B cell (primary cell): Measurements from ENCODE around the gene MISP3. TPM values are rescaled to one million over a fixed set of nuclear protein-coding genes. Genes with fewer than 3 reads are reported as not detected.

Experiments used
- ATAC-seq: fragments of 200-7000 bp; cut with Tn5 transposase; one replicate; pipeline ENCODE4 v1.10.0; 2021; ENCODE audit warnings: low read depth, mild to moderate bottlenecking, moderate number of reproducible peaks, moderate library complexity
- CTCF ChIA-PET: fragments of 350-600 bp; sonication (Branson Sonifier 250); formaldehyde crosslinking; loops from one replicate; lab custom pipeline; 2021; ENCODE audit warnings: antibody characterized with exemption, inconsistent platforms; lab: Charles Lee
- POLR2A ChIA-PET: fragments of 350-600 bp; sonication (Branson Sonifier 250); formaldehyde crosslinking; loops from one replicate; lab custom pipeline; 2021; ENCODE audit warnings: antibody characterized with exemption; lab: Charles Lee
- DNase-seq: peaks from one replicate; pipeline ENCODE4 v3.0.0; 2013
- H2AFZ ChIP-seq: 2 replicates; pipeline ENCODE4 v1.6.1; 2012; ENCODE audit warnings: mild to moderate bottlenecking, low read depth, low read length; ENCODE audit not compliant: insufficient read depth, poor library complexity, severe bottlenecking
- H3K27ac ChIP-seq, 2 donors: 1 replicate in 1 of 2; 2 replicates in 1 of 2; pipeline ENCODE4 v1.5.1; 2012 to 2013; ENCODE audit warnings: low read length in 2 of 2, mild to moderate bottlenecking in 2 of 2, moderate library complexity in 1 of 2
- H3K27me3 ChIP-seq, 4 experiments: fragments of 200-600 bp in 1 of 4; sonication (generic) in 1 of 4; replicated peaks in 1 of 4; 1 replicate in 2 of 4; 2 replicates in 2 of 4; pipeline versions ENCODE4 v1.6.1 to v1.7.0; 2013 to 2016; ENCODE audit warnings: low read length in 3 of 4, mild to moderate bottlenecking in 2 of 4, mixed read lengths in 1 of 4, moderate library complexity in 1 of 4; ENCODE audit not compliant: insufficient read depth in 4 of 4, control insufficient read depth in 3 of 4; ENCODE audit errors: control extremely low read depth in 1 of 4
- H3K36me3 ChIP-seq, 2 experiments: replicated peaks in 1 of 2; 1 replicate in 1 of 2; 2 replicates in 1 of 2; pipeline versions ENCODE4 v1.6.1 to v1.7.1; 2013; ENCODE audit warnings: low read length in 1 of 2; ENCODE audit not compliant: insufficient read depth in 2 of 2, control insufficient read depth in 1 of 2; ENCODE audit errors: control extremely low read depth in 1 of 2, extremely low read depth in 1 of 2
- H3K4me1 ChIP-seq, 2 donors: fragments of 200-600 bp in 1 of 2; sonication (generic) in 1 of 2; 1 replicate in 1 of 2; 2 replicates in 1 of 2; pipeline versions ENCODE4 v1.5.1 to v1.6.1; 2013 to 2017; ENCODE audit warnings: low read length in 2 of 2; ENCODE audit not compliant: control insufficient read depth in 2 of 2, insufficient read depth in 2 of 2
- H3K4me2 ChIP-seq: replicated peaks from 2 replicates; pipeline ENCODE3; 2012; ENCODE audit warnings: mild to moderate bottlenecking, low read depth, low read length; ENCODE audit not compliant: poor library complexity, severe bottlenecking
- H3K4me3 ChIP-seq, 5 experiments: fragments of 200-600 bp in 1 of 5; sonication (generic) in 1 of 5; 1 replicate in 3 of 5; 2 replicates in 2 of 5; pipeline versions ENCODE4 v1.5.1 to v1.7.0; 2011 to 2016; ENCODE audit warnings: low read length in 4 of 5, mild to moderate bottlenecking in 4 of 5, low read depth in 2 of 5, control low read depth in 1 of 5, moderate library complexity in 1 of 5; ENCODE audit not compliant: insufficient read depth in 1 of 5; ENCODE audit errors: control extremely low read depth in 1 of 5, extremely low read depth in 1 of 5
- H3K79me2 ChIP-seq: fragments of 200-600 bp; sonication (generic); one replicate; pipeline ENCODE4 v1.6.0; 2016; ENCODE audit warnings: low read length; ENCODE audit not compliant: control insufficient read depth, insufficient read depth
- H3K9ac ChIP-seq: fragments of 200-600 bp; sonication (generic); 2 replicates; pipeline ENCODE4 v1.6.1; 2017; ENCODE audit warnings: mild to moderate bottlenecking, low read length, moderate library complexity
- H3K9me3 ChIP-seq, 3 donors: one replicate each; pipeline versions ENCODE4 v1.6.1 to v1.7.1; 2013; ENCODE audit warnings: low read length in 2 of 3; ENCODE audit not compliant: control insufficient read depth in 2 of 3, insufficient read depth in 1 of 3; ENCODE audit errors: control extremely low read depth in 1 of 3
- H4K20me1 ChIP-seq: 2 replicates; pipeline ENCODE4 v1.6.0; 2012; ENCODE audit warnings: mild to moderate bottlenecking, low read length; ENCODE audit not compliant: insufficient read depth, control insufficient read depth, poor library complexity, severe bottlenecking
- H3K27ac Mint-ChIP-seq: one replicate; pipeline ENCODE4 v1.8.0; 2021; ENCODE audit warnings: mixed read lengths
- H3K27me3 Mint-ChIP-seq: one replicate; pipeline ENCODE4 v1.8.0; 2021; ENCODE audit warnings: mixed read lengths
- H3K4me1 Mint-ChIP-seq: one replicate; pipeline ENCODE4 v1.8.0; 2021; ENCODE audit warnings: mixed read lengths
- H3K4me3 Mint-ChIP-seq: one replicate; pipeline ENCODE4 v1.8.0; 2021; ENCODE audit warnings: mixed read lengths
- H3K9me3 Mint-ChIP-seq: one replicate; pipeline ENCODE4 v1.8.0; 2022; ENCODE audit warnings: mixed read lengths; ENCODE audit not compliant: insufficient read depth
- EZH2 ChIP-seq: IDR thresholded peaks from 2 replicates; pipeline ENCODE4 v1.6.1; 2012; ENCODE audit warnings: borderline replicate concordance, low read depth, mild to moderate bottlenecking, moderate library complexity, low read length; ENCODE audit not compliant: insufficient read depth, poor library complexity, severe bottlenecking
- WGBS: methylation state at CpG from one replicate; pipeline ENCODE4 v1.1.5; 2013; ENCODE audit warnings: missing lambda C conversion rate; ENCODE audit not compliant: insufficient coverage; 5-methylcytosine and 5-hydroxymethylcytosine counted together
- intact Hi-C: fragments of 100-400 bp; cut with micrococcal nuclease; formaldehyde crosslinking; loops from one replicate; pipeline ENCODE4 v1.10.0; 2022
- polyA plus RNA-seq: library from polyadenylated mRNA; depleted of rRNA; stranded (reverse); fragments of >200 nt; gene quantifications from 2 replicates; pipeline ENCODE4 v1.2.3, GENCODE V29; 2012
- total RNA-seq, 2 donors: library from RNA; stranded (reverse); fragments of 120-200 nt in 1 of 2; gene quantifications; 1 replicate in 1 of 2; 2 replicates in 1 of 2; pipeline versions ENCODE4 v1.2.3 to v1.2.4, GENCODE V29; 2013 to 2022
- TF ChIP-seq, protein P1 (sequence below): fragments of 200-600 bp; IDR thresholded peaks from one replicate; pipeline ENCODE4 v1.8.0; 2022; ENCODE audit warnings: antibody characterized with exemption, mild to moderate bottlenecking

Gene MISP3
- total and polyA plus RNA-seq, 2 donors (not counting 1 experiment from before 2014, with no cell fraction given): 0.34 TPM

DNA sequence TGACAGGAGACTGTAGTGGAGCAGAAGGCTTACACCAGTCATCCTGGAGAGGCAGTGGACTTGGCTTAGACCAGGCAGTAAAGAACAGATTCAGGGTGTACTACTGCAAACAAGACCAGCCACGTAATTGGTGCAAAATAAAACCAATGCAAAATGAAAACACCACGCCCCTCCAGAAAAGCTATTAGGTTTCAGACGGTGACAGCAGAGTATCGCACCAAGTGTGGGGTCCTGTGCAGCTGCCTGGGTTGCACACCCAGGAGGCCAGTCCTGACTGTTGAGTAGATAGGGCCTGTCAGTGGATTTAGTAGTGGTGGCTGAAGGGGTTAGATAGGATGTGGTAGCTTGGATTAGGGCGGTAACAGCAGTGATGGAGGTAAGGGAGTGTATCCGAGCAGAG is 50.3 kb downstream of the MISP3 start:
- WGBS: 94% methylated on average over 4 of the region's 6 CpGs

More for the DNA sequence above, 50.3 kb downstream of the MISP3 start:
- Histone ChIP-seq H3K4me2 (no peak overlapping the region), H3K9me3 (no peaks in the 10 kb centered on the region), H3K79me2 (no peaks in the 10 kb centered on the region), H4K20me1 (no peaks in the 10 kb centered on the region), H3K36me3 (no peaks in the 10 kb centered on the region), H2AFZ (no peak overlapping the region), H3K27ac (no peak overlapping the region), H3K27me3 (no peaks in the 10 kb centered on the region), H3K4me3 (no peak overlapping the region), H3K9ac (no peak overlapping the region), H3K4me1 (peaks cover 8 to 11% of the 10 kb centered on the region in 2 donors)
- no peaks in the 10 kb centered on the region for H3K27me3 Mint-ChIP-seq
- CTCF ChIA-PET: interaction anchor here (0.7 to 1.5 kb wide), 2 partner anchors 14 to 28 kb away, joined by 6 to 9 read pairs; partner anchors contain the start of gene ASF1B
- intact Hi-C loops: no loop called here
- TF ChIP-seq, protein P1, sequence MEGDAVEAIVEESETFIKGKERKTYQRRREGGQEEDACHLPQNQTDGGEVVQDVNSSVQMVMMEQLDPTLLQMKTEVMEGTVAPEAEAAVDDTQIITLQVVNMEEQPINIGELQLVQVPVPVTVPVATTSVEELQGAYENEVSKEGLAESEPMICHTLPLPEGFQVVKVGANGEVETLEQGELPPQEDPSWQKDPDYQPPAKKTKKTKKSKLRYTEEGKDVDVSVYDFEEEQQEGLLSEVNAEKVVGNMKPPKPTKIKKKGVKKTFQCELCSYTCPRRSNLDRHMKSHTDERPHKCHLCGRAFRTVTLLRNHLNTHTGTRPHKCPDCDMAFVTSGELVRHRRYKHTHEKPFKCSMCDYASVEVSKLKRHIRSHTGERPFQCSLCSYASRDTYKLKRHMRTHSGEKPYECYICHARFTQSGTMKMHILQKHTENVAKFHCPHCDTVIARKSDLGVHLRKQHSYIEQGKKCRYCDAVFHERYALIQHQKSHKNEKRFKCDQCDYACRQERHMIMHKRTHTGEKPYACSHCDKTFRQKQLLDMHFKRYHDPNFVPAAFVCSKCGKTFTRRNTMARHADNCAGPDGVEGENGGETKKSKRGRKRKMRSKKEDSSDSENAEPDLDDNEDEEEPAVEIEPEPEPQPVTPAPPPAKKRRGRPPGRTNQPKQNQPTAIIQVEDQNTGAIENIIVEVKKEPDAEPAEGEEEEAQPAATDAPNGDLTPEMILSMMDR: no peak
- TF ChIP-seq EZH2: no peak
- H3K4me3 Mint-ChIP-seq: no peak overlapping the region
- H3K27ac Mint-ChIP-seq: no peak overlapping the region
- H3K4me1 Mint-ChIP-seq: peaks cover 8% of the 10 kb centered on the region
- ATAC-seq: no peak
- no peak for DNase-seq
- no peaks in the 10 kb centered on the region for H3K9me3 Mint-ChIP-seq
- POLR2A ChIA-PET: interaction anchor here (0.7 kb wide), 1 partner anchor 50 kb away, joined by 8 read pairs; no protein-coding TSS in a partner anchor

Other genes starting within 250 kb of the MISP3 start
- not detected in 2 replicates for gene NANOS3, start 195.7 kb upstream of the MISP3 start, total RNA-seq
- 0.49 TPM in 1 of 2 replicates, not detected in the other for gene NANOS3, start 195.7 kb upstream of the MISP3 start, polyA plus RNA-seq
- gene BRME1, start 166.7 kb upstream of the MISP3 start, total RNA-seq: 1.7 and 2.4 TPM in 2 replicates
- 1.1 and 1.8 TPM in 2 replicates for gene BRME1, start 166.7 kb upstream of the MISP3 start, polyA plus RNA-seq
- gene CC2D1A, start 166.6 kb upstream of the MISP3 start, total RNA-seq: 47.1 and 47.2 TPM in 2 replicates
- 28.9 and 34.3 TPM in 2 replicates for gene CC2D1A, start 166.6 kb upstream of the MISP3 start, polyA plus RNA-seq
- not detected in 2 replicates for gene PODNL1, start 134.4 kb upstream of the MISP3 start, total RNA-seq
- gene PODNL1, start 134.4 kb upstream of the MISP3 start, polyA plus RNA-seq: 0.13 TPM in 1 of 2 replicates, not detected in the other
- 115 and 116 TPM in 2 replicates for gene DCAF15, start 120.3 kb upstream of the MISP3 start, total RNA-seq
- gene DCAF15, start 120.3 kb upstream of the MISP3 start, polyA plus RNA-seq: 157 and 160 TPM in 2 replicates
- gene RFX1, start 66.5 kb upstream of the MISP3 start, total RNA-seq: 33.3 and 33.9 TPM in 2 replicates
- gene RFX1, start 66.5 kb upstream of the MISP3 start, polyA plus RNA-seq: 9.2 and 10.9 TPM in 2 replicates
- gene RLN3, start 44.6 kb upstream of the MISP3 start, total RNA-seq: not detected in 2 replicates
- gene RLN3, start 44.6 kb upstream of the MISP3 start, polyA plus RNA-seq: 0.42 TPM in 1 of 2 replicates, not detected in the other
- gene IL27RA, start 41.0 kb upstream of the MISP3 start, total RNA-seq: 38.2 and 38.6 TPM in 2 replicates
- 27.4 and 36.2 TPM in 2 replicates for gene IL27RA, start 41.0 kb upstream of the MISP3 start, polyA plus RNA-seq
- gene PALM3, start 10.7 kb upstream of the MISP3 start, total RNA-seq: not detected in 2 replicates
- not detected in 2 replicates for gene PALM3, start 10.7 kb upstream of the MISP3 start, polyA plus RNA-seq
- gene C19orf67, start 13.0 kb downstream of the MISP3 start, total RNA-seq: 1.2 TPM in 1 of 2 replicates, not detected in the other
- gene C19orf67, start 13.0 kb downstream of the MISP3 start, polyA plus RNA-seq: not detected in 2 replicates
- 32.4 and 39.2 TPM in 2 replicates for gene SAMD1, start 18.0 kb downstream of the MISP3 start, total RNA-seq
- 17.4 and 22.7 TPM in 2 replicates for gene SAMD1, start 18.0 kb downstream of the MISP3 start, polyA plus RNA-seq
- gene PRKACA, start 45.0 kb downstream of the MISP3 start, total RNA-seq: 43.0 and 48.8 TPM in 2 replicates
- 36.6 and 36.8 TPM in 2 replicates for gene PRKACA, start 45.0 kb downstream of the MISP3 start, polyA plus RNA-seq
- 2.5 and 4.0 TPM in 2 replicates for gene ASF1B, start 63.8 kb downstream of the MISP3 start, total RNA-seq
- gene ASF1B, start 63.8 kb downstream of the MISP3 start, polyA plus RNA-seq: 1.1 and 1.9 TPM in 2 replicates
- gene ADGRL1, start 133.4 kb downstream of the MISP3 start, total RNA-seq: 0.85 and 1.8 TPM in 2 replicates
- 0.64 and 0.68 TPM in 2 replicates for gene ADGRL1, start 133.4 kb downstream of the MISP3 start, polyA plus RNA-seq